ENCODE data around the gene NOP9.
"Not testable (repeated sequence)": the region's sequence is repeated elsewhere in the genome, so short reads cannot be mapped to it uniquely, and the experiment has no call there.

NOP9 gene

DNA sequence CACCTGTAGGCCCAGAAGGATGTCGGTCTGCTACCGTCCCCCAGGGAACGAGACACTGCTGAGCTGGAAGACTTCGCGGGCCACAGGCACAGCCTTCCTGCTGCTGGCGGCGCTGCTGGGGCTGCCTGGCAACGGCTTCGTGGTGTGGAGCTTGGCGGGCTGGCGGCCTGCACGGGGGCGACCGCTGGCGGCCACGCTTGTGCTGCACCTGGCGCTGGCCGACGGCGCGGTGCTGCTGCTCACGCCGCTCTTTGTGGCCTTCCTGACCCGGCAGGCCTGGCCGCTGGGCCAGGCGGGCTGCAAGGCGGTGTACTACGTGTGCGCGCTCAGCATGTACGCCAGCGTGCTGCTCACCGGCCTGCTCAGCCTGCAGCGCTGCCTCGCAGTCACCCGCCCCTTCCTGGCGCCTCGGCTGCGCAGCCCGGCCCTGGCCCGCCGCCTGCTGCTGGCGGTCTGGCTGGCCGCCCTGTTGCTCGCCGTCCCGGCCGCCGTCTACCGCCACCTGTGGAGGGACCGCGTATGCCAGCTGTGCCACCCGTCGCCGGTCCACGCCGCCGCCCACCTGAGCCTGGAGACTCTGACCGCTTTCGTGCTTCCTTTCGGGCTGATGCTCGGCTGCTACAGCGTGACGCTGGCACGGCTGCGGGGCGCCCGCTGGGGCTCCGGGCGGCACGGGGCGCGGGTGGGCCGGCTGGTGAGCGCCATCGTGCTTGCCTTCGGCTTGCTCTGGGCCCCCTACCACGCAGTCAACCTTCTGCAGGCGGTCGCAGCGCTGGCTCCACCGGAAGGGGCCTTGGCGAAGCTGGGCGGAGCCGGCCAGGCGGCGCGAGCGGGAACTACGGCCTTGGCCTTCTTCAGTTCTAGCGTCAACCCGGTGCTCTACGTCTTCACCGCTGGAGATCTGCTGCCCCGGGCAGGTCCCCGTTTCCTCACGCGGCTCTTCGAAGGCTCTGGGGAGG is 11.3 kb downstream of the NOP9 start, which contains the start of gene LTB4R:
LTB4R (plus strand) TSS at position 857 of the 959 bp plus-strand sequence. CDS start 4,150 bp downstream, outside the sequence.
- peak; percentile 88 for DNase-seq

DNA sequence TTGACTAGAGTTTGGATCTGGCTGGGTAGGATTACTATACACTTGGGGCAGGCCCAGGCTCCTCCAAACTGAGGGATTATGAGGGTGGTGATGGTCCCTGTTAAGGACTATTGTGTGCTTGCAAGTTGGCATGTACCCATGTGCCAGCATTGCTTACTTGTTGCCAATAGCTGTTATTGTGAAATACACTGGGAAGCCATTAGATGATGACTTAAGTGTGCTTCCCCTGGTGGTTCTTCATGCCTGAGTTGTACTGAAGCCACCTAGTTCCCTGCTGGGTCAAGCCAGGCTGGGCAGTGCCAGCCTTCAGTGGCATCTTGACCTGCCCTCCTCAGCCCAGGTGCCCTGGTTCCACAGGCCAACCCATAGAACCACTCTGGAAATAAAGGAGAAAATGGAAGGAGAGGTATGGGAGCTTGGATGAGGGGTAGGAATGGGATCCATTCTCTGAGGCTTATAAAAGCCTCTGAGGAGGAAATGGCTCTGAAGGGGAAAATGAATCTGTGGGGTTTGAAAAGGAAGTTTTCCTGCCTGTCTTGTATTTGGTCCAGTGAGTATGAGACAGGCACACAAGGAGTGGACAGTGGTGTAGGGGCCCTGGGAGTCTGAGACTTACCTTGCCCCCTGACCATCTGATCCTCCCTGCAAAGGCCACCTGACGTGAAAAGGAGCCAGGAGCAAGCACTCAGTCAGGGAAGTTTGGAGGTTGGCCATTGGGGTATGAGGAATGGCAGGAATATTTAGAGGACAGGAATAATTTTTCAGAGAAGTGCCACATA is 12.4 kb downstream of the NOP9 start:
- no peak for DNase-seq

DNA sequence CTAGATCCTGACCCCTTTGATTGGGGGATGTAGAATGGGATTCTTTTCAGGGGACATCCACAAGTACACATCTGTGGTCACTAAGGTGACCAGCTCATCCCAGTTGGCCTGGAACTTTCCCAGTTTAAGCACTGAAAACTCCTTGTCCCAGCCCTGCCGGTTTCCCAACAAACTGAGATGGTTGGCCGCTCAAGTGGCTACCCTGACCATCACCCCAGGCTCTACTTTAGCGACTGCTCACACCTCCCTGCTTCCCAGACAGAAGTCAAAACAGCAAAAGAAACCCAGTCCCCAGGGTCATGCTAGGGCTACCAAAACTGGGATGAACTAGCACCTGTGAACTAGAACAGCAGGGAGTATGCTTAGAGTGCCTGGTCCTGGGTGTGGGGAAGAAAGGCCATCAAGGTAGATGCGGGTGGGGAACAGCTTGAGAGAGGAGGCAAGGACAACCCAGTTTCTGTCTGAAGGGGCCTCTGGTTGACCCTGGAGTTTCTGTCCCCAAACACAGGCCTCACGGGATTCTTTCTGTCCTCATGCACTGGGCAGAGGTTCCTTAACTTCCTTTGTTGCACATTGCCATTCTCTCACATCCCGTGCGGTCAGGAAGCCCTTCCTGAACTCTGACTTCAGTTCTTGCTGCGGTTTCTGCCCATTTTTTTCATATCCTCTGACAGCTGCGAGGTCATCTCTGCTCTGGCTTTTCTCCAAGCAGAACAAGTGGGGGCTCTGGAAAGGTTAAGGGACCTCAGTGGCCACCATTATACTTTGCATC is 13.3 kb downstream of the NOP9 start:
- DNase-seq, result no peak

DNA sequence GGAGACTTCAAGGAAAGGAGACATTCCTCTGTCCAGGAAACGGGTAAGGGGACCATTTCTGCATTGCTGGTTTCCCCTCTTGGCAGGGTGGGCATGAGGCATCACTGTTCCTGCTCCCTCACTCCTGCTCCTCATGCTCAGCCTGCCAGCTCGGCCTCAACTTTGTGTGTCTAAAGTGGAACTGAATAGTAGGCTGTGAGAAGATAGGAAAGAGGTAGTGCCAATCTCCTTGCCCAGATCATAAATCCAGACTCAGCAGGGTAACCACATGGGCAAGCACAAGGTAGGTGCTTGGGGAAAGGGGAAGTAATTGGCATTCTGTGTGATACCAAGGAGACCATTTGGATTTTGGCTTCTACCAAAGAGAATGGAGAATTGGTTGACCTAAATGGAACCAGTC is 14.3 kb downstream of the NOP9 start:
- no peak for DNase-seq

DNA sequence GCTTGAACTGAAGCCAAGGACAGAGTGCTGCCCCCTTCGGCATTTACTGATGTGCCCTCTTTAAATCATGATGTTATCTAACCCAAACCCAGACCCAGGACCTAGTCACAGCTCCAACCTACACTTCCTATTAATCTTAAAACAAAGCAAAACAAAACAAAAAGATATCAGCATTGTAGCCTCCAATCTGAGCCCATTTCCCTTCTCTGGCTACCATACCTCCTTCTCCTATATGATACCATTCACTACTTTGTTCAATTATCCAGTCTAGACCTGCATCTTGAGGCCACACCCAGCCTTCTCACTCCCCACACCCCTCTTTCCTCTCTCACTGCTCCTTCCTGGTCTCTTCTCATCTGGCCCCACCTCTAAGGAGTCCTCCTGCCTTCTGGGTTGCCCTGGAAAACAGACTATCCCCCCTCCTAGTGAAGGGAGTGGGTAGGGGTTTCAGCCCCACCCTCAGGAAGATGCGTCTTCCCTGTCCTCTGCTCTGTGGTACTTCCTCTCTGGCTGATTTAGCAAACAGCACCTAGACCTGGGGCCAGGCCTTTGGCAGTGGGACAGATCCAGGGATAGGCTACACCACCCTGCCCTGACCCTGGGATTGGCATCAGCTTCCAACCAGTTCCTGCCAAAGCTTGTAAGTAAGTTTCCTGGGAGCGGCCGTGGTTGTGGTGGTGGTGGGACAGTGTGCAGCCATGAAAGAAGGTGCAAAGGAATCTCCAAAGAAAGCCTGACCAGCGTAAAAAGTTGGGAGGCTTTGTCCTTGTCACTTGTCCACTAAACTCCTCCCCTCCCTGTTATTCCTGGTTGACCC is 14.9 kb downstream of the NOP9 start:
- DNase-seq, result no peak

DNA sequence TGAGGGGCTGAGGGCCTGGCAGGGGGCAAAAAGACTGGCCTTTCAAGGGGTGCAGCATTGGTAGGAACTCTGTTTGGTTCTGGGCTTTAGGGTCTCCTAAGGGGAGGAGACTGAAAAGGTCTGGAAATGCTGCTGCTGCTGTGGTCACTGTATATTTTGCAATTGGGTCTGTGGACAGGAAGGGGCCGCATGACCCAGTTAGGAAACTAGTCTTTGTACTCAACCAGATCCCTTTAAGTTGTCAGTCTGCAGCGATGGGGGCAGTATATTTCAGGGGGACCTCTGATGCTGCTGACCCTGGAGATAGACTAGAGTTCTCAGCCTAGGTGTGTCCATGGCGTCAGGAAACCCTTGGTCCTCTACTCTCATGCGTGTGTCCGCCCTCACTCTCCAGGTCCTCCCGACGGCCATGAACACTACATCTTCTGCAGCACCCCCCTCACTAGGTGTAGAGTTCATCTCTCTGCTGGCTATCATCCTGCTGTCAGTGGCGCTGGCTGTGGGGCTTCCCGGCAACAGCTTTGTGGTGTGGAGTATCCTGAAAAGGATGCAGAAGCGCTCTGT is 15.7 kb downstream of the NOP9 start:
- no peak for DNase-seq

DNA sequence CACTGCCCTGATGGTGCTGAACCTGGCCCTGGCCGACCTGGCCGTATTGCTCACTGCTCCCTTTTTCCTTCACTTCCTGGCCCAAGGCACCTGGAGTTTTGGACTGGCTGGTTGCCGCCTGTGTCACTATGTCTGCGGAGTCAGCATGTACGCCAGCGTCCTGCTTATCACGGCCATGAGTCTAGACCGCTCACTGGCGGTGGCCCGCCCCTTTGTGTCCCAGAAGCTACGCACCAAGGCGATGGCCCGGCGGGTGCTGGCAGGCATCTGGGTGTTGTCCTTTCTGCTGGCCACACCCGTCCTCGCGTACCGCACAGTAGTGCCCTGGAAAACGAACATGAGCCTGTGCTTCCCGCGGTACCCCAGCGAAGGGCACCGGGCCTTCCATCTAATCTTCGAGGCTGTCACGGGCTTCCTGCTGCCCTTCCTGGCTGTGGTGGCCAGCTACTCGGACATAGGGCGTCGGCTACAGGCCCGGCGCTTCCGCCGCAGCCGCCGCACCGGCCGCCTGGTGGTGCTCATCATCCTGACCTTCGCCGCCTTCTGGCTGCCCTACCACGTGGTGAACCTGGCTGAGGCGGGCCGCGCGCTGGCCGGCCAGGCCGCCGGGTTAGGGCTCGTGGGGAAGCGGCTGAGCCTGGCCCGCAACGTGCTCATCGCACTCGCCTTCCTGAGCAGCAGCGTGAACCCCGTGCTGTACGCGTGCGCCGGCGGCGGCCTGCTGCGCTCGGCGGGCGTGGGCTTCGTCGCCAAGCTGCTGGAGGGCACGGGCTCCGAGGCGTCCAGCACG is 16.4 kb downstream of the NOP9 start:
- no peak for DNase-seq

DNA sequence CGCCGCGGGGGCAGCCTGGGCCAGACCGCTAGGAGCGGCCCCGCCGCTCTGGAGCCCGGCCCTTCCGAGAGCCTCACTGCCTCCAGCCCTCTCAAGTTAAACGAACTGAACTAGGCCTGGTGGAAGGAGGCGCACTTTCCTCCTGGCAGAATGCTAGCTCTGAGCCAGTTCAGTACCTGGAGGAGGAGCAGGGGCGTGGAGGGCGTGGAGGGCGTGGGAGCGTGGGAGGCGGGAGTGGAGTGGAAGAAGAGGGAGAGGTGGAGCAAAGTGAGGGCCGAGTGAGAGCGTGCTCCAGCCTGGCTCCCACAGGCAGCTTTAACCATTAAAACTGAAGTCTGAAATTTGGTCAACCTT is 16.9 kb downstream of the NOP9 start:
- no peak for DNase-seq

DNA sequence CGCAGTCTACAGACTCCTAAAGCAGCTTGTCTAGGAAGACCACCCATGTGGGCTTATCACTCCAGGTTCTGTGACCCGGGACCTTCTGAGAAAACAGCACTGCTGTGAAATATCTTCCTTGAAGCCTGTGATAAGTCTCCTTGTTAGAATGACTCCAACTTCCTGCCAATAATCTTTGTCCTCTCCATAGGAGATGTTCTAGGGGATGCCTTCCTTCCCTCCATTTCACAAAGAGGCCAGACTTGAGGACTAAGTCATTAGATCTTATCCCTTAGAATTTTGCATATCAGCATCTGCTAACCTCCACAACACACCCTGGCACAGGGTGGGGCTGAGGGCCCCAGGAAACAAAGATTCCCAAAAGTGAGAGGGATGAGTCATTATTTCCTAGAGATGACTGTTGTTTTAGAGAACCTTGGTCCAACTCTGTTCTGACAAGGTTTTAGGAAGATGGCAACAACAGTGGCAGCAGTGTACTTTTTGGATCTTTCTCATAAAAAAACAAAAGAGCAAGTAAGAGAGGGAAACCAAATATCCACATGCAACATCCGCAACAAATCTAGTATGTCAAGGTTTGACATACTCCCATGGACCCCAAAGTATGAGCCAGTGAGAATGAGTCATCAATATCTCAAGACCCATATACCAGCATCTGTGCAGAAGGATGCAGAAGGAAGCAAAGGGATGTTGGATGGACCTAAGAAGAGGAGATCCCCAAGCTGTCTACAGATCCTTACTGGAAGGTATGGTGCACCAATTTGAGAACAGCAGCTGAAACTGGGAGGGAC is 17.7 kb downstream of the NOP9 start:
- no peak for DNase-seq

DNA sequence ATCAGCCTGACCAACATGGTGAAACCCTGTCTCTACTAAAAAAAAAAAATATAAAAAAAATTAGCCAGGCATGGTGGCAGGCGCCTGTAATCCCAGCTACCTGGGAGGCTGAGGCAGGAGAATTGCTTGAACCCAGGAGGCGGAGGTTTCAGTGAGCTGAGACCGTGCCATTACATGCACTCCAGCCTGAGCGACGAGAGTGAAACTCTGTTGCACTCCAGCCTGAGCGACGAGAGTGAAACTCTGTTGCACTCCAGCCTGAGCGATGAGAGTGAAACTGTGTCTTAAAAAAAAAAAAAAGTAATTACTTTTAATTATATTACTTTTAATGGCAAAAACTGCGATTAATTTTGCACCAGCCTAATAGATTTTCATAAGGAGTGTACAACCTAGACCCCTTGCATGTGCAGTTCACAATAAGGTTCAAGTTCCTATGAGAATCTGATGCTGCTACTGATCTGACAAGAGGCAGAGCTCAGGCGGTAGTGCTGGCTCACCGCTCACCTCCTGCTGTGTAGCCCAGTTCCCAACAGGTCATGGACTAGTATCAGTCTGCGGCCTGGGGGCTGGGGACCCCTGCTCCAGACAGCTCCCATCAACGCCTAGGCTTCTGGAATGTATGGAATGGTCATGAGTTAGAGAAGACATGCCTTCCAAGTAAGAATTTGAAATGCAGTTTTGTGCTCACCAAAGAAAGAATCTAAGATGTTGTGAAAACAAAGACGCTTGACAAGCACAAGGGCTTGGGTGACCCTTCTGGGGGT is 21.7 kb downstream of the NOP9 start:
- DNase-seq, result no peak

DNA sequence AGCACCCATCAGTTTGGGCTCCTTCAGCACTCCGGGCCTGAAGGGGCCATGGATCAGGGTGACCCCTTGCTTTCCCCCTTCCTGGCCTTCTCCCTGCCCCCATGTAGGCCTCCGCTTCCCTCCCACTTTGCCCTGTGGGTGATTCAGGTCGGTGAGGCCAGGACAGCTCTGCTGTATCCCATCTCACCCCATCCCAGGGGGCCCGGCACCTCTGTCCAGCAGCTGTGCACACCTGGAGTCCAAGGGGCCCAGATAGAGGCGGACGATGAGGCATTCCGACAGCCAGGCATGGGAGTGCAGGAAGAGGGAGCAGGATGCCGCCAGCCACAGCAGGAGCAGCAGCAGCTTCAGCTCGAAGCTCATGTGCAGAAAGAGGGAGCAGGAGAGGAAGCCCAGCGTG is 23.0 kb downstream of the NOP9 start:
- no peak for DNase-seq

DNA sequence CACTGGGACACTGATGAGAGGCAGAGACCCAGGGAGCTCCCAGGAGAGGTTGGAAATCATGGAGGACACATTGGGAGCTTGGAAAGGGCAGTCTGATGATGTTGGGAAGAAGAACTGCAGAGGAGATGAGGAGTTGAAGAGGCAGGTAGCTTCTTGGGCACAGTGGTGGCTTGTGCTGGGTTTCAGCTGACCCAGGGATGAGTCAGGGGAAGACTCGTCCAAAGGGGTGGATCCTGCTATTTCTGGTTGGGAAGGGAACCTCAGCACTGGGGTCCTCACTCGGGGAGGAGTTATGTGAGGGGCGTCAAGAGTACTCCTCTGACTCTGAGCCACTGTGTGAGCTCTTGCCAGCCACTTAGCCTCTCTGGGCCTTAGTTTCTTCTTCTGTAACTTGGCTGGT is 23.7 kb downstream of the NOP9 start:
- DNase-seq, result no peak

DNA sequence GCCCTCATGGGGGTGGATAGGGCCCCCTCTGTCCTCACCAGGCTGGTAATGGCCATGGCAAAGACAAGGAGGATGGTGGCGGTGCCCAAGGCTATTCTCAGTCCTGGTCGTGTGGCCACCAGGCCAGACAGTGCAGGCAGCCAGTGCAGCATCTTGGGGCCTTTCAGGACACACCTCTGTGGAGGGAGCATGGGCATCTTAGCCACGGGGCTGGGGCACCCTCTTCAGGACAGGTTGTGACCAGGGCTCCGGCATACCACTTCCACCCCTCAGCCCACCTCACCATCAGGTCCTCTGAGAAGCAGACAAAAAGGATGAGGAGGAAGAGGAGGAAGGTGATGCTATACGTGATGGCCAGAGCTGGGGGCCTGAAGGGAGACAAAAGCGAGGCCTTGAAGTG is 24.4 kb downstream of the NOP9 start:
- no peak for DNase-seq

DNA sequence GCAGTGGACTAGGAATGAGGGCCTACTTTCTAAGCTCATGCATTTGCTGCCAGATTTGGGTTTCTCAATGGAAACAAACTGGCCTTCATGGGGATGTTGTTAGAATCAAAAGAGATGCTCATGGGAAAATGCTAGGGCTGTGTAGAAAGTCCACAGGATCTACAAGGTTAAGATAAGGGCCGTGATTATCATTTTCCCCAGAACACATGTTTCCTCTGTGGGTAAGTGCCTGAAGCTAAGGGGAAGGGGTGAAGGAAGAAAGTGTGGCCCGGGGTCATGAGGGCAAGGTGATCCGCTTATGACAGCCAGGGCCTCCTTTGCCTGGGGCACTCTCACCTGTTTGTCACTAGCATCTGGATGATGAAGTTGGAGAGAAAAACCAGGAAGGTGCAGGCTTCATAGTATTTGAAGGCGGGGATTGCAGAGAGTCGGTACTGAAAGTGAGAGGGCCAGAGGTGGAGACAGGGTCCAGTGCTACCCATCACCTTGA is 25.4 kb downstream of the NOP9 start:
- no peak for DNase-seq

DNA sequence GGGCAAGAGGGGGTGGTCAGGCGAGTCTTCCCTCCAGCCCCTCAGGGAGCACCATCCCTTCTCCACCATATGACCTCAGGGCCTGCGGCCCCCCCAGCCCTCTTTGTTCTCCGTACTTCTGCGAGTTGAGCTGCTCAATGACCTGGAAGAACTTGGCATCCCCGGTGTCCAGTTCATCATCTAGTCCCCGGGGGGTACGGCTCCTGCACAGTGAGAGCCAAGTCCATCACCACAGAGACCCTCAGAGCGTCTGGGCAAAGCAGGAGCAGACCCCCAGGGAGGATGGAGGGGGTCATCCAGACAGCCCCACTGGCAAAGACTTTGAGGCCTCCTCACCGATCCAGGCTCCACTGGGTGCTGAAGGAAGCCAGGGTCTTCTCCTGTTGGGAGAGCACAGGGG is 26.3 kb downstream of the NOP9 start:
- no peak for DNase-seq

DNA sequence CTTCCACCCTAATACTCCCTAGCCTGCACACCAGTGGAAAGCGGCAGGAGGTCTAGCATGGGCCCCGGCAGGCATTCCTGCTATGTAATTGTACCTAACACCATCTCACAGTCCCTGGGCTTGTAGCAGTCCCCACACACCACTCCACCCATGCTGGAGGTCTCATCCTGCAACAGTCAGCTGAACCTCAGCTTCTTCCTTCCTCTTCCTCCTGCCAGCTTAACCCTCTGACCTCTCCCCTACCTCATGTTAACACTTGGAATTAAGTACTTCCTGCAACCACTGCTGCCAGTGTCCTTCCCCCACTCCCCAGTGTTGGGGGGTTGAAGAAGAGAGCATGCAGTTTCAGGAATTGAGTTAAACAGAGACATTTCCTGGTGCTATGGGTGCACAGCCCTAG is 27.7 kb downstream of the NOP9 start:
- DNase-seq, result no peak

DNA sequence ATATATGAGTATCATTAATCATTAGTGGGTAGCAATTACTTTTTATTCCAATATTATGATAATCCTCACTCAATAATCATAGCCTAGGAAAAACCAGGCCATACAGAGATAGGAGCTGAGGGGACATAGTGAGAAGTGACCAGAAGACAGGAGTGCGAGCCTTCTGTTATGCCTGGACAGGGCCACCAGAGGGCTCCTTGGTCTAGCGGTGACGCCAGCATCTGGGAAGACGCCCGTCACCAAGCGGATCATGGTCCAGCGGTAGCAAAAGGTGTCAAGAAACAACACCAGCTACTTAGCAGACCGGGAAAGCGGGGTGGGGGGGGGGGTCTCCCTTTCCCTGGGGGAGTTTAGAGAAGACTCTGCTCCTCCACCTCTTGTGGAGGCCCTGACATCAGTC is 28.3 kb downstream of the NOP9 start:
- not testable (repeated sequence) for DNase-seq

DNA sequence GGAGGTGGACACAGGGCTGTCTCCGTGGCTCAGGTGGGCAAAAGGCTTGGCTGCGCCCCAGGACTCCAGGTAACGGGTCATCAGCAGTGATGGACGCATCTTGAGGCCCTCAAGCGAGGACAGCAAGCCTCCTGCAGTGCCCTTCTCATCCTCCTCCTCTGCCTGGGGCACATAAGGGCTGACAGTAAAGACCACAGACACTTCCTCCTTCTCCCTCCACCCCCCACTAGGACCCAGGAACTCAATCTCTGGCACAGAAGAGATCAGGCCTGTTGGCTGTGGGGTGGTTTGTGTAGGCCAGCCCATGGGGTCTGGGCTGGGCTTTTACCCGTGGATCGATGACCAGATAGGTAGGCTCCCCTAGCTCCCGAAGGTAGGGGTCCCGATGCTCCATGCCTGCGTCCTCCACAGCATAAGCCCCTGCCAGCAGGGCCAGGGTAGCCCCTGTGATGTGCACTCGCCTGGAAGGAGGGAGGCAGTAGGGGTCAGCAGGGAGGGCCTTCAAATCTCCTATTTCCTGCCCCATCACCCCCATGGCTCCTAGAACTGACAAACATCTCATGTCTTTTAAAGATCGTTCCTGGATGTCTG is 29.5 kb downstream of the NOP9 start:
- DNase-seq, result no peak

DNA sequence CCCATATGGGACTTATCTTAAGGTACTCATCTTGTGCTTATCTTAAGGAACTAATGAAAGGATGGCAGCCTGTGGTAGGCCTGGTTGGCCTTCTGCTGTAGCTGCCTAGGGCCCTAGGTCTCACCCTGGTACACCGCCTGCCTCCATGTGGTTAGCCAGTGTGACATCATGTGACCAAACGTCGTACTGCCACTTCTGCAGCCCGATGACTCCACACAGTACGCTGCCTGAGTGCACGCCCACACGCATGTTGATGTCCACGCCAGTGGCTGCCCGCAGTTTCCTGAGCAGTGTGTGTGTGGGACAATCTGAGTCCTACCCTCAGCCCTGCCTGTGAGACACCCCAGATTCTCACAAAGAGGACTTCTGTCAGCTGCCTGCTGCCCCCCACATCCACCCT is 30.1 kb downstream of the NOP9 start:
- DNase-seq, result no peak

Measured in NCI-H146 (cell line).